Coronary artery (tissue), 2 donors: ENCODE measurements around the gene SCGB1D1.

ENCODE experiments used
- DNase-seq: peaks from one replicate; pipeline ENCODE4 v3.0.0-alpha.2; 2017; ENCODE audit warnings: low spot score
- H3K27ac ChIP-seq, 2 donors: fragments of 200-600 bp; sonication (generic); one replicate each; pipeline ENCODE4 v1.5.1; 2016 to 2019
- H3K4me3 ChIP-seq: fragments of 200-600 bp; sonication (generic); 2 replicates; pipeline ENCODE4 v1.5.1; 2016; ENCODE audit warnings: mild to moderate bottlenecking, moderate library complexity
- CTCF ChIP-seq: fragments of 200-600 bp; sonication (generic); IDR thresholded peaks from one replicate; pipeline ENCODE4 v1.5.1; 2019; ENCODE audit warnings: antibody characterized with exemption

SCGB1D1 gene

GRCh38 chr11:62233730-62234129 is 43.7 kb downstream of the SCGB1D1 start:
- H3K27ac ChIP-seq, result no peak overlapping the region

GRCh38 chr11:62236187-62236586 is 46.2 kb downstream of the SCGB1D1 start:
- Histone ChIP-seq H3K27ac (no peak overlapping the region), H3K4me3 (no peak overlapping the region)
- no peak for TF ChIP-seq CTCF
- no peak for DNase-seq

More at GRCh38 chr11:62233730-62234129, 43.7 kb downstream of the SCGB1D1 start:
- TF ChIP-seq CTCF, result no peak
- no peak for DNase-seq
- no peak overlapping the region for H3K4me3 ChIP-seq

GRCh38 chr11:62237499-62237898 is 47.5 kb downstream of the SCGB1D1 start:
- no peak for DNase-seq
- Histone ChIP-seq H3K4me3 (no peak overlapping the region), H3K27ac (no peak overlapping the region)
- TF ChIP-seq CTCF, result no peak

- H3K4me3 ChIP-seq, result no peak overlapping the region
- no peak overlapping the region for H3K27ac ChIP-seq
- no peak for TF ChIP-seq CTCF
- DNase-seq, result no peak
These were observed 48.1 kb downstream of the SCGB1D1 start for GRCh38 chr11:62238151-62238550.

- no peak for DNase-seq
- no peak for TF ChIP-seq CTCF
- H3K27ac ChIP-seq, result no peak overlapping the region
- H3K4me3 ChIP-seq, result no peak overlapping the region
These were observed 51.1 kb downstream of the SCGB1D1 start for GRCh38 chr11:62241095-62241494.

GRCh38 chr11:62242021-62242420 is 52.0 kb downstream of the SCGB1D1 start, which contains the start of gene SCGB1D2:
Gene SCGB1D2, plus strand, starts transcription at chr11:62242239. Its CDS starts 69 bp downstream, at chr11:62242308.
- TF ChIP-seq CTCF, result no peak
- H3K4me3 ChIP-seq, result no peak within 1 kb of the TSS
- no peak for DNase-seq
- H3K27ac ChIP-seq, result no peak within 1 kb of the TSS
